Mononuclear cell (primary cell): ENCODE measurements around the gene SGTB. TPM values are rescaled to one million over a fixed set of nuclear protein-coding genes. Genes with fewer than 3 reads are reported as not detected.
"Not testable (repeated sequence)": the region's sequence is repeated elsewhere in the genome, so short reads cannot be mapped to it uniquely, and the experiment has no call there.

Source experiments
- H3K27me3 ChIP-seq: 2 replicates; pipeline ENCODE4 v1.6.0; 2011; ENCODE audit warnings: low read length, control low read depth; ENCODE audit not compliant: insufficient read depth
- H3K4me1 ChIP-seq: 2 replicates; pipeline ENCODE4 v1.5.1; 2011; ENCODE audit warnings: mild to moderate bottlenecking, low read length, control low read depth; ENCODE audit not compliant: insufficient read depth
- H3K4me3 ChIP-seq: 2 replicates; pipeline ENCODE4 v1.5.1; 2011; ENCODE audit warnings: mild to moderate bottlenecking, low read length, moderate library complexity
- H3K9me3 ChIP-seq: 2 replicates; pipeline ENCODE4 v1.5.1; 2011; ENCODE audit warnings: low read depth, mild to moderate bottlenecking, control low read depth, low read length
- total RNA-seq: library from RNA; depleted of rRNA; stranded (reverse); fragments of >200 nt; gene quantifications from one replicate; pipeline ENCODE4 v1.2.3, GENCODE V29; 2012

SGTB gene
- total RNA-seq, 1 donor, result 68.0 TPM

GRCh38 chr5:65718576-65719310 lies 3.2 kb downstream of the SGTB start:
- H3K9me3 ChIP-seq, result no peaks in the 10 kb centered on the region
- no peak overlapping the region for H3K4me3 ChIP-seq
- H3K4me1 ChIP-seq, result peaks cover 30% of the 10 kb centered on the region
- H3K27me3 ChIP-seq, result no peaks in the 10 kb centered on the region

DNA sequence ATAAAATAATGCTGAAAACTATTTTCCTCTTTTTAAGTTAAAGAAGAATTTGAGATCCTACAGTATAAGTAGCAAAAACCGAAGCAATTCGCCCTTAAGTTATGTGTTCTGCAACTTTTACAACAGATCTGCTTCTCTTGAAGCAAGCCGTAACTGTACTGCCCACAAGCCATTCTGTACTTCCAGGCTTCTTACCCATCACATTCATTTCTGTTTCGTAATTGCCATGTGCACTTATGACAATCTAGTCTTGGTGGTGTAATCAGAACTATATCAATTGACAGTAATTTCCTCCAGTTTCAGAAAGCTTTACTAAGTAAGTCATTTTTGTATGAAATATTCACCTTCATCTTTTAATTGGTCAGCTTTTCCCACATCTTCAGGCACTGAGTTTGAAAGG lies 13.8 kb downstream of the SGTB start:
- Histone ChIP-seq H3K27me3 (no peaks in the 10 kb centered on the region), H3K4me3 (no peak overlapping the region), H3K4me1 (no peaks in the 10 kb centered on the region), H3K9me3 (no peaks in the 10 kb centered on the region)

- Histone ChIP-seq H3K4me3 (no peak overlapping the region), H3K9me3 (no peaks in the 10 kb centered on the region), H3K4me1 (no peaks in the 10 kb centered on the region), H3K27me3 (no peaks in the 10 kb centered on the region)
Measured at GRCh38 chr5:65707663-65708062, 14.2 kb downstream of the SGTB start.

DNA sequence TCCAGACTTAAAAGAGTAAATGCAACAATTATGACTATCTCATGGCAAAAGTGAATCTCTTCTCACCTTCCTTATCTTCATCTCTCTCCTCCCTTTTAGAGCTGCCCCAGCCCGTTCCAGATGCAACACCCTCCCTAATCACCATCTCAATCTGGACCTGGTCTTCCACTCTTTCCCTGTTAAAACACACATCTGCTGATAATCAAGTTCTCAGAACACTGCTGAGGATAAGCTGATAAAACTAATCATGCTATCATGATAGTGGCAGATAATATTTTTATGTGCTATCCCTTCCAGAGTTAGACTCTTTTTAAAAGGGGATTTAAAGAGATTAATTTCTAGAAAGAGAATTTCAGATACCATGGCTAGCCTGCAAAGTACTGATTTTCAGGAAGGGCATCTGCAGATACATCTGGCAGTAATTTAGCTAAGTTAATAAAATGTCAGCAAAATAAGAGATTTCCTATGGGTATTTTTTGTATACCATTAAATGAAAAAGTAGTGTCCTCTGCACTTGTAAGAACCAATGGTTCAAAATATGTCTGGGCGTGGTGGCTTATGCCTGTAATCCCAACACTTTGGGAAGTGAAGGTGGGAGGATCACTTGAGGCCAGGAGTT lies 17.2 kb downstream of the SGTB start:
- Histone ChIP-seq H3K4me1 (no peaks in the 10 kb centered on the region), H3K4me3 (no peak overlapping the region), H3K27me3 (no peaks in the 10 kb centered on the region), H3K9me3 (no peaks in the 10 kb centered on the region)

DNA sequence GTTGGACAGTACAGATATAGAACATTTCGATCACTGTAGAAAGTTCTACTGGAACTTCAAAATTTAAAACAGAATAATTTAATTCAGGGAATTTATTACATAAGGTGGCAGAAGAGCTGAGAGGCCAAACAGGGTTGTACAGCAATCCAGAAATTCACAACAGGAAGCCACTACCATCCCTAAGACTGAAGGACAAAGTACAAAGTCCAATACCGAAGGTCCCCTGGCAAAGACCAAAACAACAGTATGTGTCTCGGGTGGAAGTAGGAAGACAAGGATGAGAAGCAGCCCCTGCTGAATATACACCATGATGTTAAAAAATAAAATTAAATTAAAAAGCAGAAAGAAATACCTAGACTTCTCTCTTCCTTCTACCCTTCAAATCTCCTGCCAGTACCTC lies 19.9 kb downstream of the SGTB start:
- no peaks in the 10 kb centered on the region for H3K4me1 ChIP-seq
- H3K9me3 ChIP-seq, result no peaks in the 10 kb centered on the region
- H3K27me3 ChIP-seq, result no peaks in the 10 kb centered on the region
- H3K4me3 ChIP-seq, result no peak overlapping the region

DNA sequence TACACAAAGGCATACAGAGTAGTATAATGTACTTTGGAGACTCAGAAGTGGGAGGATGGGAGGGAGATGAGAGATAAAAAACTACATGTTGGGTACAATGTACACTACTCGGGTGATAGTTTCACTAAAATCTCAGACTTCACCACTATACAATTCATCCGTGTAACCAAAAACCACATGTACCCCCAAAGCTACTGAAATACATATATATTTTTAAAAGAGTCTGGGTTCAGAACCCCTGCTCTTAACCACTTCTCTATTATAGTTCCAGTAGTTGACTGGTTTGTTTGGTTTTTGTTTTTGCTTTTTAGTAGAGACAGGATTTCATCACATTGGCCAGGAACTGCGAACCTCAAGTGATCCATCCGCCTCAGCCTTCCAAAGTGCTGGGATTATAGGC lies 22.6 kb downstream of the SGTB start:
- Histone ChIP-seq H3K9me3 (no peaks in the 10 kb centered on the region), H3K27me3 (no peaks in the 10 kb centered on the region), H3K4me1 (no peaks in the 10 kb centered on the region), H3K4me3 (no peak overlapping the region)

DNA sequence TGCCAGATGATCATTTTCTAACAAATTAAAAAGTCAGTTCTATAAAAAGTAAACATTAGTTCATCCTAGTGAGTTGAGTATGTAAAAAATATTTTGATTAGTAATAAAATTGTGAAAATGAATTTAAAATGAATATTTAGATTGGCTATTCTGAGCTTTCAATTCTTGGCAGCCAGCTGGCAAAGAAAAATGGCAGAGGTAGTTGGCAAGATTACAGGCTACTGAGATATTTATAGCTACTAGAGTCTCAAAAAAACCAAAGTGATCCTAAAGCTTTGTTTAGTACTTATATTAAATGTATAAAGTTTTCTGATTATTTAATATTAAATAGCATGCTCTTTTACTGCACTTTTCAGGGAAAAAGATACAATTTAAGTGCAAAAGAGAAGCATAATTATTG lies 25.0 kb downstream of the SGTB start:
- no peaks in the 10 kb centered on the region for H3K27me3 ChIP-seq
- no peak overlapping the region for H3K4me3 ChIP-seq
- no peaks in the 10 kb centered on the region for H3K9me3 ChIP-seq

GRCh38 chr5:65695896-65696295 lies 26.0 kb downstream of the SGTB start:
- no peak overlapping the region for H3K4me3 ChIP-seq
- H3K27me3 ChIP-seq, result no peaks in the 10 kb centered on the region
- H3K4me1 ChIP-seq, result no peaks in the 10 kb centered on the region
- no peaks in the 10 kb centered on the region for H3K9me3 ChIP-seq

More for the DNA sequence above, 25.0 kb downstream of the SGTB start:
- no peaks in the 10 kb centered on the region for H3K4me1 ChIP-seq

DNA sequence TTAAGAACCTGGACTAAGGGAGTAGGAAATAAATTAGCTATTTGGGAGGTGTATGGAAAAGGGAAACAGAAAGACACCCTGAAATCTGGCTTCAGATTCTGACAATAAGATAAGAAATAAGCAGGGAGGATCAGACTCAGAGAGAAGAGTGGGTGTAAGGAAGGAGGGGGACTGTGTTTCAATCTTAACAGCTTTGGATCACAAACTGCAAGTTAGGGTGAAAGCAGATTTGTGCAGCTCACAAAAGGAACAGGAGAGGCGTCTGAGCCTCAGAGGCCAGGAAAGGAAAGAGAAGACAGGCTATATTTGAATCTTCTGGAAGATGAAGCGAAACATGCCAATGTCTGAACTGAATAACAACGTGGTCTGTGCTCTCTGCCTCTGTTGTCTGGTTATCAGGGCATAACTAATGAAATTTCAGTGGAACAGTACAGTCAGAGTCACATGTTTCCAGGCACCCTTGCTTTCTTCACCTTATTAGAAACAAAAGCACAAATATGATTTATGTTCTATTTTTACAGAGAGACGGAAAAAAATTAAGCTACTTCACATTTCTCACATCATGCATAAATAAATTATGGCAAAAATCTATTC lies 26.6 kb downstream of the SGTB start:
- Histone ChIP-seq H3K4me1 (no peaks in the 10 kb centered on the region), H3K4me3 (no peak overlapping the region), H3K9me3 (no peaks in the 10 kb centered on the region), H3K27me3 (no peaks in the 10 kb centered on the region)

- Histone ChIP-seq H3K9me3 (no peaks in the 10 kb centered on the region), H3K27me3 (no peaks in the 10 kb centered on the region), H3K4me3 (no peak overlapping the region), H3K4me1 (no peaks in the 10 kb centered on the region)
Measured at GRCh38 chr5:65693121-65693520, 28.8 kb downstream of the SGTB start.

- Histone ChIP-seq H3K4me1 (no peaks in the 10 kb centered on the region), H3K27me3 (no peaks in the 10 kb centered on the region), H3K9me3 (no peaks in the 10 kb centered on the region), H3K4me3 (no peak overlapping the region)
Measured at GRCh38 chr5:65682148-65682547, 39.8 kb downstream of the SGTB start.

DNA sequence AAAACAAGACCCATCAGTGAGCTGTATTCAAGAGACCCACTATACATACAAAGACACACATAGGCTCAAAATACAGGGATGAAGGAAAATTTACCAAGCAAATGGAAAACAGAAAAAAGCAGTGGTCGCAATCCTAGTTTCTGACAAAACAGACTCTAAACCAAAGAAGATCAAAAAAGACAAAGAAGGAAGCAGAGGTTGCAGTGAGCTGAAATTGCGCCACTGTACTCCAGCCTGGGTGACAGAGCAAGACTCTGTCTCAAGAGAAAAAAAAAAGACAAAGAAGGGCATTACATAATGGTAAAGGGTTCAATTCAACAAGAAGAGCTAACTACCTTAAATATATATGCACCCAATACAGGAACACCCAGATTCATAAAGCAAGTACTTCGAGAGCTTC lies 45.9 kb downstream of the SGTB start:
- peaks cover 27% of the 10 kb centered on the region for H3K4me1 ChIP-seq
- H3K4me3 ChIP-seq, H3K27me3 ChIP-seq, H3K9me3 ChIP-seq: not testable (repeated sequence)

- H3K4me1 ChIP-seq, result peaks cover 27% of the 10 kb centered on the region
Measured at GRCh38 chr5:65674749-65675148, 47.2 kb downstream of the SGTB start.

DNA sequence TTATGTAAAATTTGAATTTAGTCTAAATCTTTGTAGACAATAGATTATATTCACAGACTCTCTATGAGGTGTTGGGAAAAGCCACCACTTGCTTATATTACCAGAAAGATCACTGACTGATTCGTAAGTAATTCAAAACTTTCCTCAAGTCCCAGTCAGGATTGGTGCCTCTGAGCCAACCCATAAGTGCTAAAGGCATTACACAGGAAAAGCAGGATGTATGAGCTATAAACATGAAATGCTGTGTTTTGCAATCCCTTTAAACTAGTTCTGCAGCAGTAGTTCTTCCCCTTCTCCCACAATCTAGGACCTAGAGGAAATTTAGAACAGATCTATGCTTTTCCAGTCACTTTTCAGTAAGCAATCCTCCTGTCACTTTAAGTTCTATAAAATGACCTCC lies 49.1 kb downstream of the SGTB start:
- peaks cover 27% of the 10 kb centered on the region for H3K4me1 ChIP-seq
- H3K9me3 ChIP-seq, result no peaks in the 10 kb centered on the region
- H3K4me3 ChIP-seq, result no peak overlapping the region
- no peaks in the 10 kb centered on the region for H3K27me3 ChIP-seq

More at GRCh38 chr5:65674749-65675148, 47.2 kb downstream of the SGTB start:
- no peak overlapping the region for H3K4me3 ChIP-seq
- no peaks in the 10 kb centered on the region for H3K27me3 ChIP-seq
- no peaks in the 10 kb centered on the region for H3K9me3 ChIP-seq

GRCh38 chr5:65668696-65669095 lies 53.2 kb downstream of the SGTB start:
- no peaks in the 10 kb centered on the region for H3K9me3 ChIP-seq
- H3K4me1 ChIP-seq, result peaks cover 10% of the 10 kb centered on the region
- H3K4me3 ChIP-seq, result no peak overlapping the region
- H3K27me3 ChIP-seq, result no peaks in the 10 kb centered on the region
